ENCODE measurements around the gene GGT6. TPM values are rescaled to one million over a fixed set of nuclear protein-coding genes. Genes with fewer than 3 reads are reported as not detected.
A peak's percentile ranks its signal among the peaks of the same experiment; 100 is the strongest.

GGT6 gene
- total RNA-seq, 2 experiments from 2014 or later, result not detected

DNA sequence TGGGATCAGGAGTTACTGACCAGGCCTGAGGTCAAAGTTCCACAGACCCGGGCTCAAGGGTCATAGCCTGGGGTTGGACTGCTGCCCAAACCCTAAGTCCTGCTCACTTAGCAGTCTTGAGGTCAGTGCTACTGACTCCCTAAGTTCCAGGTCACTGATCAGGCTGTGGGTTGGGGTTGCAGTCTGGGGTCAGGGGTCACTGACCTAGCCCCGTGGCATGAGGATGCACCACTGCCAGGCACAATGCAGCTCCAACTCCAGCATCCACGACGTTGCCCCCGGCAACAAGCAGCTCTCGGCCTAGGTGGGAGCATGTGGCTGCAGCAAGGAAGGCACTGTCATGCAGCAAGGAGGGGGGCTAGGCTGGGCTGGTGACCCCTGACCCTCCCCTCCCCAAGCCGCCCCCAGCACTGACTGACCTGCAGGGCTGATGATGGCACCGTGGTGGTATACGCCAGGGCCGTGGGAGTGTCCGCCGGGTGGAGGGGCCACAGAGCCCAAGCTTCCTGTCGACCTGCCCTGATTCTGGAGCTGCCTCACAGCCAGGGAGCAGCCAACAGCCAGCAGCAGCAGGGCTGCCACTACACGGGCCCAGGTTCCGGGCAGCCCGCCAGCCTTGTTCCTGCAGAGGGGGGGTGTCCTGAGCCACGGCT, 1.1 kb downstream of the GGT6 start:
- Mint-ChIP-seq H3K27me3 (no peaks in the 10 kb centered on the region), H3K9me3 (no peaks in the 10 kb centered on the region), H3K4me1 (ENCODE audit: low read depth) (peaks cover 48% of the 10 kb centered on the region), H3K27ac (no peak overlapping the region), H3K36me3 (ENCODE audit: low read depth) (peaks cover 15% of the 10 kb centered on the region), H3K4me3 (no peak overlapping the region)
- ATAC-seq (ENCODE audit: poor library complexity) (no peak), DNase-seq (peak in 1 of 14 experiments; percentile 19)
- Histone ChIP-seq H3K27ac (ENCODE audit: low read depth in 1 of 2, low read length in 2 of 2) (no peak overlapping the region), H3K27me3 (ENCODE audit: control insufficient read depth in 1 of 2, insufficient read depth in 2 of 2, low read length in 2 of 2) (no peaks in the 10 kb centered on the region), H3K36me3 (ENCODE audit: insufficient read depth, low read length) (no peaks in the 10 kb centered on the region), H3K9me3 (ENCODE audit: control insufficient read depth in 1 of 2, insufficient read depth in 1 of 2, low read length in 2 of 2) (peaks cover 0 to 3% of the 10 kb centered on the region in 2 experiments), H3K4me1 (ENCODE audit: insufficient read depth, low read length) (peaks cover 28% of the 10 kb centered on the region), H3K4me3 (ENCODE audit: low read length) (no peak overlapping the region)
- POLR2A ChIA-PET, result no interaction called here
- CTCF ChIA-PET, result no interaction called here
- TF ChIP-seq, protein P1, sequence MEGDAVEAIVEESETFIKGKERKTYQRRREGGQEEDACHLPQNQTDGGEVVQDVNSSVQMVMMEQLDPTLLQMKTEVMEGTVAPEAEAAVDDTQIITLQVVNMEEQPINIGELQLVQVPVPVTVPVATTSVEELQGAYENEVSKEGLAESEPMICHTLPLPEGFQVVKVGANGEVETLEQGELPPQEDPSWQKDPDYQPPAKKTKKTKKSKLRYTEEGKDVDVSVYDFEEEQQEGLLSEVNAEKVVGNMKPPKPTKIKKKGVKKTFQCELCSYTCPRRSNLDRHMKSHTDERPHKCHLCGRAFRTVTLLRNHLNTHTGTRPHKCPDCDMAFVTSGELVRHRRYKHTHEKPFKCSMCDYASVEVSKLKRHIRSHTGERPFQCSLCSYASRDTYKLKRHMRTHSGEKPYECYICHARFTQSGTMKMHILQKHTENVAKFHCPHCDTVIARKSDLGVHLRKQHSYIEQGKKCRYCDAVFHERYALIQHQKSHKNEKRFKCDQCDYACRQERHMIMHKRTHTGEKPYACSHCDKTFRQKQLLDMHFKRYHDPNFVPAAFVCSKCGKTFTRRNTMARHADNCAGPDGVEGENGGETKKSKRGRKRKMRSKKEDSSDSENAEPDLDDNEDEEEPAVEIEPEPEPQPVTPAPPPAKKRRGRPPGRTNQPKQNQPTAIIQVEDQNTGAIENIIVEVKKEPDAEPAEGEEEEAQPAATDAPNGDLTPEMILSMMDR (IDR thresholded peaks at IDR 0.05), result no peak
- intact Hi-C loops (cut with DNase I, micrococcal nuclease), result loop anchor here in 1 of 2 experiments (5.0 kb wide), 1 partner anchor 297 kb away; the partner anchor contains the start of gene ANKFY1

DNA sequence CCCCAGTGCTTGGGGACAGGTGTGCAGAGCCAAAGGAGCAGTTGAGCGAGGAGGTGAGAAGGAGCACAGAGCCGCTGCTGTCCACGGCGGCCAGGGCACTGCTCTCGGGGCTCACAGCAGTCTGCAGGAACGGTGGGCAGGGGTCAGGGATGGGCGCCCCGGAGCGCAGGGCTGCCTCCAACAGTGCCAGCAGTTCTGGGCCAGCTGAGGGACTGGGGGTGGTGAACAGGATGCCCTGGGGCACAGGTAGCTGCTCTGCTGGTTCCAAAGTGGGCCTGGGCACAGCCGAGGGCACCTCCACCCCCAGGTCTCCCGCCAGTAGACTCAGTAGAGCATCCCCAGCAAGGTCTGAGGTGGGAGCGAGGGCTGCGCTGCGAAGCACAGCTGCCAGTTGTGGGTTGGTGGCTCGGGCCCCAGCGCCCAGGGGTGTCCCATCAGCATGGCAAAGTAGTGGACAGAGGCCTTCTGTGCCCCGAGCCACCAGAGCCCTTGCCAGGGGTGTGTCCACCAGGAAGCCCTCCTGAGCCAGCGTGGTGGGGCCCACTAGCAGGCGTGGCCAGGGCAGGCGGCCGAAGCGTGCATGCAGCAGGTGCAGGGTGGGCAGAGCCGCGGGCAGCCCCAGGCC, 1.9 kb downstream of the GGT6 start:
- DNase-seq (peak in 1 of 14 experiments; percentile 25), ATAC-seq (ENCODE audit: poor library complexity) (no peak)
- TF ChIP-seq, protein P1 (IDR thresholded peaks at IDR 0.05), result no peak
- no peak overlapping the region for H3K4me3 ChIP-seq (ENCODE audit: low read length)
- H3K36me3 Mint-ChIP-seq (ENCODE audit: low read depth), result peaks cover 22% of the 10 kb centered on the region
- no peak overlapping the region for H3K27ac Mint-ChIP-seq
- ChIA-PET POLR2A (no interaction called here), CTCF (no interaction called here)
- no peaks in the 10 kb centered on the region for H3K27me3 Mint-ChIP-seq
- no peak overlapping the region for H3K4me3 Mint-ChIP-seq
- peaks cover 56% of the 10 kb centered on the region for H3K4me1 Mint-ChIP-seq (ENCODE audit: low read depth)
- H3K27me3 ChIP-seq (ENCODE audit: control insufficient read depth in 1 of 2, insufficient read depth in 2 of 2, low read length in 2 of 2), result no peaks in the 10 kb centered on the region
- peaks cover under 1% of the 10 kb centered on the region for H3K36me3 ChIP-seq (ENCODE audit: insufficient read depth, low read length)
- H3K9me3 ChIP-seq (ENCODE audit: control insufficient read depth in 1 of 2, insufficient read depth in 1 of 2, low read length in 2 of 2), result peaks cover 0 to 3% of the 10 kb centered on the region in 2 experiments
- peaks cover 36% of the 10 kb centered on the region for H3K4me1 ChIP-seq (ENCODE audit: insufficient read depth, low read length)
- H3K9me3 Mint-ChIP-seq, result no peaks in the 10 kb centered on the region
- intact Hi-C loops (cut with DNase I, micrococcal nuclease), result loop anchor here in 1 of 2 experiments (5.0 kb wide), 1 partner anchor 296 kb away; the partner anchor contains the start of gene ANKFY1
- no peak overlapping the region for H3K27ac ChIP-seq (ENCODE audit: low read depth in 1 of 2, low read length in 2 of 2)

DNA sequence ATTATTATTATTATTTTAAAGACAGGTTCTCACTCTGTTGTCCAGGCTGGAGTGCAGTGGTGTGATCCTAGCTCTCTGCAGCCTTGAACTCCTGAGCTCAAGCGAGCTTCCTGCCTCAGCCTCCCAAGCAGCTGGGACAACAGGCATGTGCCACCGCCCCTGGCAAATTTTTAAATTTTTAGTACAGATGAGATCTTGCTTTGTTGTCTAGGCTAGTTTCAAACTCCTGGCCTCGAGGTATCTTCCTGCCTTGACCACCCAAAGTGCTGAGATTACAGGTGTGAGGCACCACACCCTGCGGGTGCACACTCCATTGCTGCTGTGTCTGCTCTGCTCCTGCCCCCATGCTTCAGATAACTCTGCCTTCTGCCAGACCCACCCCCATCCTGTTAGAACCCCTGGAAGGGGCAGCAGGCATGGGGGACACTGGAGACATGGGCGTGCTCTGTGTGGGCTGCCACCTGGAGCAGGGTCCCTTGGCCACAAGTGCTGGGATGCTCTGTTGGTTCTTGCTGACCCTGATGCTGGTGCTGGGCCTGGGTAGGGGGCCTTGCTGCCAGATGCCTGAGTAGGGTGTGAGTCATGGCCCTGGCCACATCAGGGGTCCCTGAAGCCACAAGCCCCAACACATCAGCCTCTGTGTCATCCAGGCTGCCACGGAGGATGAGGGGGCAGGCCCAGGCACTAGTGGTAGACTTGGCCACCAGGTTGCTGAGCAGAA, 2.6 kb downstream of the GGT6 start:
- Histone ChIP-seq H3K4me1 (ENCODE audit: insufficient read depth, low read length) (peaks cover 40% of the 10 kb centered on the region), H3K36me3 (ENCODE audit: insufficient read depth, low read length) (peaks cover 6% of the 10 kb centered on the region), H3K27ac (ENCODE audit: low read depth in 1 of 2, low read length in 2 of 2) (no peak overlapping the region), H3K9me3 (ENCODE audit: control insufficient read depth in 1 of 2, insufficient read depth in 1 of 2, low read length in 2 of 2) (peaks cover 0 to 3% of the 10 kb centered on the region in 2 experiments), H3K4me3 (ENCODE audit: low read length) (no peak overlapping the region), H3K27me3 (ENCODE audit: control insufficient read depth in 1 of 2, insufficient read depth in 2 of 2, low read length in 2 of 2) (no peaks in the 10 kb centered on the region)
- Mint-ChIP-seq H3K4me1 (ENCODE audit: low read depth) (peaks cover 49% of the 10 kb centered on the region), H3K36me3 (ENCODE audit: low read depth) (peaks cover 23% of the 10 kb centered on the region), H3K27me3 (no peaks in the 10 kb centered on the region), H3K27ac (no peak overlapping the region), H3K4me3 (no peak overlapping the region), H3K9me3 (no peaks in the 10 kb centered on the region)
- no peak for ATAC-seq (ENCODE audit: poor library complexity)
- POLR2A ChIA-PET, result no interaction called here
- intact Hi-C loops (cut with DNase I, micrococcal nuclease), result loop anchor here in 1 of 2 experiments (5.0 kb wide), 1 partner anchor 295 kb away; the partner anchor contains the start of gene ANKFY1
- DNase-seq, result no peak
- CTCF ChIA-PET, result interaction anchor here (1.3 to 1.9 kb wide), 2 partner anchors 7 to 10 kb away, joined by 3 to 7 read pairs; no protein-coding TSS in a partner anchor
- TF ChIP-seq, protein P1 (IDR thresholded peaks at IDR 0.05), result no peak

All from CD4-positive, alpha-beta T cell (primary cell).